ENCODE data around the gene SPOCK1.

Gene SPOCK1

GRCh38 chr5:137188566-137188965 is 310.6 kb downstream of the SPOCK1 start:
- DNase-seq (ENCODE audit: low spot score) (no peak), ATAC-seq (ENCODE audit: low read depth) (no peak)
- Histone ChIP-seq H3K36me3 (ENCODE audit: low read depth) (no peaks in the 10 kb centered on the region), H3K27me3 (ENCODE audit: insufficient read depth, poor library complexity, severe bottlenecking) (no peaks in the 10 kb centered on the region), H3K4me3 (ENCODE audit: severe bottlenecking) (no peak overlapping the region), H3K9me3 (ENCODE audit: severe bottlenecking) (no peaks in the 10 kb centered on the region), H3K27ac (ENCODE audit: poor library complexity, severe bottlenecking) (no peak overlapping the region), H3K4me1 (ENCODE audit: insufficient read depth, poor library complexity, severe bottlenecking) (peaks cover 32% of the 10 kb centered on the region)
- no peak for TF ChIP-seq CTCF (IDR thresholded peaks at IDR 0.05; ENCODE audit: poor library complexity, severe bottlenecking)

- DNase-seq (ENCODE audit: low spot score) = no peak
- Histone ChIP-seq H3K4me1 (ENCODE audit: insufficient read depth, poor library complexity, severe bottlenecking) (peaks cover 21% of the 10 kb centered on the region), H3K36me3 (ENCODE audit: low read depth) (no peaks in the 10 kb centered on the region), H3K4me3 (ENCODE audit: severe bottlenecking) (no peak overlapping the region), H3K9me3 (ENCODE audit: severe bottlenecking) (no peaks in the 10 kb centered on the region), H3K27ac (ENCODE audit: poor library complexity, severe bottlenecking) (no peak overlapping the region), H3K27me3 (ENCODE audit: insufficient read depth, poor library complexity, severe bottlenecking) (no peaks in the 10 kb centered on the region)
- ATAC-seq (ENCODE audit: low read depth) = peak; percentile 48
- no peak for TF ChIP-seq CTCF (IDR thresholded peaks at IDR 0.05; ENCODE audit: poor library complexity, severe bottlenecking)
Observed at GRCh38 chr5:137186759-137187461, 312.2 kb downstream of the SPOCK1 start.

GRCh38 chr5:137185193-137185592 is 313.9 kb downstream of the SPOCK1 start:
- H3K4me1 ChIP-seq (ENCODE audit: insufficient read depth, poor library complexity, severe bottlenecking) = peaks cover 6% of the 10 kb centered on the region
- H3K27ac ChIP-seq (ENCODE audit: poor library complexity, severe bottlenecking) = no peak overlapping the region
- DNase-seq (ENCODE audit: low spot score) (no peak), ATAC-seq (ENCODE audit: low read depth) (no peak)
- H3K9me3 ChIP-seq (ENCODE audit: severe bottlenecking) = no peaks in the 10 kb centered on the region
- H3K36me3 ChIP-seq (ENCODE audit: low read depth) = no peaks in the 10 kb centered on the region
- H3K27me3 ChIP-seq (ENCODE audit: insufficient read depth, poor library complexity, severe bottlenecking) = no peaks in the 10 kb centered on the region
- H3K4me3 ChIP-seq (ENCODE audit: severe bottlenecking) = no peak overlapping the region
- no peak for TF ChIP-seq CTCF (IDR thresholded peaks at IDR 0.05; ENCODE audit: poor library complexity, severe bottlenecking)

GRCh38 chr5:137184734-137185133 is 314.4 kb downstream of the SPOCK1 start:
- H3K27ac ChIP-seq (ENCODE audit: poor library complexity, severe bottlenecking) = no peak overlapping the region
- ATAC-seq (ENCODE audit: low read depth) (no peak), DNase-seq (ENCODE audit: low spot score) (no peak)
- no peak overlapping the region for H3K4me3 ChIP-seq (ENCODE audit: severe bottlenecking)
- no peaks in the 10 kb centered on the region for H3K9me3 ChIP-seq (ENCODE audit: severe bottlenecking)
- H3K27me3 ChIP-seq (ENCODE audit: insufficient read depth, poor library complexity, severe bottlenecking) = no peaks in the 10 kb centered on the region
- H3K4me1 ChIP-seq (ENCODE audit: insufficient read depth, poor library complexity, severe bottlenecking) = peaks cover 1% of the 10 kb centered on the region
- no peak for TF ChIP-seq CTCF (IDR thresholded peaks at IDR 0.05; ENCODE audit: poor library complexity, severe bottlenecking)
- H3K36me3 ChIP-seq (ENCODE audit: low read depth) = no peaks in the 10 kb centered on the region

GRCh38 chr5:137182576-137182975 is 316.6 kb downstream of the SPOCK1 start:
- no peaks in the 10 kb centered on the region for H3K36me3 ChIP-seq (ENCODE audit: low read depth)
- H3K27ac ChIP-seq (ENCODE audit: poor library complexity, severe bottlenecking) = no peak overlapping the region
- TF ChIP-seq CTCF (IDR thresholded peaks at IDR 0.05; ENCODE audit: poor library complexity, severe bottlenecking) = no peak
- no peaks in the 10 kb centered on the region for H3K27me3 ChIP-seq (ENCODE audit: insufficient read depth, poor library complexity, severe bottlenecking)
- no peak overlapping the region for H3K4me3 ChIP-seq (ENCODE audit: severe bottlenecking)
- ATAC-seq (ENCODE audit: low read depth) = no peak
- no peaks in the 10 kb centered on the region for H3K9me3 ChIP-seq (ENCODE audit: severe bottlenecking)
- no peak for DNase-seq (ENCODE audit: low spot score)
- no peaks in the 10 kb centered on the region for H3K4me1 ChIP-seq (ENCODE audit: insufficient read depth, poor library complexity, severe bottlenecking)
